ENCODE data around the gene BMP7.
A peak's percentile ranks its signal among the peaks of the same experiment; 100 is the strongest.

Gene BMP7

DNA sequence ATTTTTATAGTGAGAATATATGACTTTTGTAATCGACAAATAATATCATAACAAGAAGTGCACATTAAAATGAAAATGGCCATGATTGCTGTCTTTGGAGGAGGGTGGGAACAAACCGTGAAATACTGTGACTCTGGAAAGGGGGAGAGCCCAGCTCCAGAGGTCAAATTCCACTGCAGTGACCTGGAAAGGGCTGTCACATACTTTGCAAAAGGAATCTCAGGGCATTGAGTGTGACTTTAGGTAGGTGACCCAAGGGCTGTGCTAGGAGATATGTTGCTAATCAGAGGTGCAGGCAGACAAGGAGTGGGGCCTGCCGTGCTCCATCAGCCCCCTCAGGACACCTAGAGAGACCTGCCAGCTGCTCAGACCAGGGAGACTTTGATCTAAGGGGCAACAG lies 28.1 kb upstream of the BMP7 start:
- FAIRE-seq (no peak), DNase-seq (ENCODE audit: insufficient read length, low spot score) (no peak)
- TF ChIP-seq, protein P1, sequence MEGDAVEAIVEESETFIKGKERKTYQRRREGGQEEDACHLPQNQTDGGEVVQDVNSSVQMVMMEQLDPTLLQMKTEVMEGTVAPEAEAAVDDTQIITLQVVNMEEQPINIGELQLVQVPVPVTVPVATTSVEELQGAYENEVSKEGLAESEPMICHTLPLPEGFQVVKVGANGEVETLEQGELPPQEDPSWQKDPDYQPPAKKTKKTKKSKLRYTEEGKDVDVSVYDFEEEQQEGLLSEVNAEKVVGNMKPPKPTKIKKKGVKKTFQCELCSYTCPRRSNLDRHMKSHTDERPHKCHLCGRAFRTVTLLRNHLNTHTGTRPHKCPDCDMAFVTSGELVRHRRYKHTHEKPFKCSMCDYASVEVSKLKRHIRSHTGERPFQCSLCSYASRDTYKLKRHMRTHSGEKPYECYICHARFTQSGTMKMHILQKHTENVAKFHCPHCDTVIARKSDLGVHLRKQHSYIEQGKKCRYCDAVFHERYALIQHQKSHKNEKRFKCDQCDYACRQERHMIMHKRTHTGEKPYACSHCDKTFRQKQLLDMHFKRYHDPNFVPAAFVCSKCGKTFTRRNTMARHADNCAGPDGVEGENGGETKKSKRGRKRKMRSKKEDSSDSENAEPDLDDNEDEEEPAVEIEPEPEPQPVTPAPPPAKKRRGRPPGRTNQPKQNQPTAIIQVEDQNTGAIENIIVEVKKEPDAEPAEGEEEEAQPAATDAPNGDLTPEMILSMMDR (IDR thresholded peaks at IDR 0.05; ENCODE audit: insufficient read depth, missing control alignments), result no peak

- FAIRE-seq (no peak), DNase-seq (ENCODE audit: insufficient read length, low spot score) (no peak)
- TF ChIP-seq, protein P1 (IDR thresholded peaks at IDR 0.05; ENCODE audit: insufficient read depth, missing control alignments), result no peak
Observed at GRCh38 chr20:57293995-57294394, 27.6 kb upstream of the BMP7 start.

GRCh38 chr20:57292611-57293010 lies 26.2 kb upstream of the BMP7 start:
- DNase-seq (ENCODE audit: insufficient read length, low spot score) (no peak), FAIRE-seq (no peak)
- TF ChIP-seq, protein P1 (IDR thresholded peaks at IDR 0.05; ENCODE audit: insufficient read depth, missing control alignments), result no peak

- FAIRE-seq, result no peak
- TF ChIP-seq, protein P1 (IDR thresholded peaks at IDR 0.05; ENCODE audit: insufficient read depth, missing control alignments), result no peak
Observed at GRCh38 chr20:57291694-57292093, 25.3 kb upstream of the BMP7 start.

GRCh38 chr20:57291003-57291402 lies 24.6 kb upstream of the BMP7 start:
- no peak for FAIRE-seq
- TF ChIP-seq, protein P1 (IDR thresholded peaks at IDR 0.05; ENCODE audit: insufficient read depth, missing control alignments), result no peak
- DNase-seq (ENCODE audit: insufficient read length, low spot score), result no peak

More at GRCh38 chr20:57291694-57292093, 25.3 kb upstream of the BMP7 start:
- no peak for DNase-seq (ENCODE audit: insufficient read length, low spot score)

- FAIRE-seq, result no peak
- no peak for DNase-seq (ENCODE audit: insufficient read length, low spot score)
- TF ChIP-seq, protein P1 (IDR thresholded peaks at IDR 0.05; ENCODE audit: insufficient read depth, missing control alignments), result no peak
Observed at GRCh38 chr20:57290178-57290484, 23.7 kb upstream of the BMP7 start.

DNA sequence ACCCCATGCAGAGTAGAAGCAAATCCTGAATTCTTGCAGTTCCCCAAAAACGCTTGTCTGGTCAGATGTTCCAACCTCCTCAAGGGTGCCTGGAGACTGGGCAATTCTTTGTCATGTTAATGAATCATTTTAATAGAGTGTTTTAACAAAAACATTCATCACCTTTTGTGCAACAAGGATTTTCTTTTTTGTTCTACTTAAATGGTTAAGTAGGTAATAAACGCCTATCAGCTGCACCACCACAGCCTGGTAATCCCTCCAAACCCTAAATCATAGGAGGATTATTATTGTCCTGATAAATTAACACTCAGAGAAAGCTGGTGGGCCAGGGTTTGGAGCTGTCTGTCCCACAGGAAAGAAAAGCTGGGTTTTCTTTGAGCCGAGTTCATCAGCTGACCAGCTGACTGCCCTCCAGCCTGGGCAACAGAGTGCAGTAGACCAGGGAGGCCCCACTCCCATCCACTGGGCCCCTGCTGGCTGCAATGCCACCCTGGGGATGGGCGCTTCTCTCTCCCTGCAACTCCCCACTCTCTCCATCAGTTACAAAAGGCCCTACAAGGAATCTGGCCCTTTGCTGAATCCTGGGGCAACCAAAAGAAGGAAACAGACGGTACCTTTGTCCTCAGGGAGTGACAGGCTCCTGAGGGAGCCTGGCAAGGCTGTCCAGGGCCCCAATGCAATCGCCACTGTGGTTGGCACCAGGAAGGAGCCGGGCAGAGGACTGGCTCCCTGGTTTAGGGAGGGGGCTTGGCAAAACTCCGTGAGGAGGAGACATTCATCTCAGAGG lies 23.1 kb upstream of the BMP7 start:
- DNase-seq (ENCODE audit: insufficient read length, low spot score), result peak; percentile 46
- TF ChIP-seq, protein P1 (IDR thresholded peaks at IDR 0.05; ENCODE audit: insufficient read depth, missing control alignments), result no peak
- no peak for FAIRE-seq

Measured in D721Med (cell line).